Left lung (tissue), 10 donors: ENCODE measurements around the gene DTNB. TPM values are rescaled to one million over a fixed set of nuclear protein-coding genes. Genes with fewer than 3 reads are reported as not detected.

ENCODE experiments used
- ATAC-seq: fragments of 200-7000 bp; cut with Tn5 transposase; one replicate; pipeline ENCODE4 v1.9.1; 2020; ENCODE audit warnings: moderate library complexity
- DNase-seq, 4 donors: peaks; one replicate each; pipeline ENCODE4 v3.0.0-alpha.2; 2013 to 2020
- H3K27ac ChIP-seq, 2 donors: fragments of 200-600 bp; sonication (generic) in 1 of 2; one replicate each; pipeline versions ENCODE4 v1.5.0 to v1.8.0; 2020 to 2021
- H3K27me3 ChIP-seq, 2 donors: fragments of 200-600 bp; sonication (generic) in 1 of 2; one replicate each; pipeline versions ENCODE4 v1.5.0 to v1.8.0; 2020 to 2021
- H3K36me3 ChIP-seq, 2 donors: fragments of 200-600 bp; sonication (generic) in 1 of 2; one replicate each; pipeline versions ENCODE4 v1.5.0 to v1.8.0; 2020 to 2021
- H3K4me1 ChIP-seq, 2 donors: fragments of 200-600 bp; one replicate each; pipeline ENCODE4 v1.8.0; 2021
- H3K4me3 ChIP-seq, 2 donors: fragments of 200-600 bp; sonication (generic) in 1 of 2; one replicate each; pipeline versions ENCODE4 v1.5.0 to v1.8.0; 2020 to 2021; ENCODE audit warnings: mild to moderate bottlenecking in 1 of 2
- H3K9me3 ChIP-seq, 2 donors: fragments of 200-600 bp; sonication (generic) in 1 of 2; one replicate each; pipeline versions ENCODE4 v1.5.0 to v1.8.0; 2020 to 2021
- intact Hi-C, 2 donors: fragments of 100-400 bp; cut with DNase I; formaldehyde crosslinking; loops; one replicate each; pipeline versions ENCODE4 v1.11.2 to v1.14.2; 2022
- polyA plus RNA-seq, 6 donors: library from polyadenylated mRNA; unstranded; fragments of 120-200 nt; gene quantifications; one replicate each; pipeline ENCODE4 v1.2.1, GENCODE V29; 2013; ENCODE audit not compliant: insufficient read length in 6 of 6
- total RNA-seq, 2 donors: library from RNA; stranded (reverse); fragmentation: NEBNext Ultra II Directional; extraction: Animal tissue kit (Norgen Biotek cat#: 25700); gene quantifications; one replicate each; pipeline ENCODE4 v1.2.1, GENCODE V29; 2021
- TF ChIP-seq, protein P1 (sequence below), 2 donors: fragments of 200-600 bp; sonication (generic) in 1 of 2; IDR thresholded peaks; one replicate each; pipeline versions ENCODE4 v1.5.0 to v1.8.0; 2021; ENCODE audit warnings: antibody characterized with exemption in 2 of 2
- donor health status: DM: no; HTN: yes; CAD: no.
- donor health status: DM: no; HTN: no; CAD: no.

Gene DTNB
- total and polyA plus RNA-seq, 8 donors, result 17.6 to 32.5 (median 29.5) TPM

DNA sequence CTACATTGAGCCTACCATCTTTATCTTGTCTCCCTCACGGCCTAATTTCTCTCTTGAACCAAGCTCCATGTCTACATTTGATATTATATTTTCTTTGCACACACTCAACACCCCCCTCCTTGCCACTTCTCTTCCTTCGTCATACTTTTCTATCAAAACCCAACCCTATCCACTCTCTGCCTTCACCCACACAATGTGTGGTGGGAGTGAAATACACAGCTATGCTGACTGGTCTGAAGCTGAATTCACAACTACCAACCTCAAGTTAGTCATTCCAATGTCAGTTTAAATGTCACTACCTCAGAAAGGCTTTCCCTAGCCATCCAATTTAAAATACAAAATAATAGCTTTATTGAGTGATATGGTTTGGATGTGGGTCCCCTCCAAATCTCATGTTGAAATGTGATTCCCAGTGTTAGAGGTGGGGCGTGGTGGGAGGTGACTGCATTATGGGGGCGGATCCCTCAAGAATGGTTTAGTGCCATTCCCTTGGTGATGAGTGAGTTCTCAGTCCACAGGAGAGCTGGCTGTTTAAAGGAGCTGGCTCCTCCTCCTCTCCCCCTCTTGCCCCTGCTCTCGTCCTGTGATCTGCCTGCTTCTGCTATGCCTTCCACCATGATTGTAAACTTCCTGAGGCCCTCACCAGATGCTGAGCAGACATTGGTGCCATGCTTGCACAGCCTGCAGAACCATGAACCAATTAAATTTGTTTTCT is 112.1 kb downstream of the DTNB start:
- H3K27me3 ChIP-seq, result no peaks in the 10 kb centered on the region
- intact Hi-C loops, result no loop called here
- no peaks in the 10 kb centered on the region for H3K9me3 ChIP-seq
- no peak overlapping the region for H3K4me3 ChIP-seq
- H3K4me1 ChIP-seq, result peaks cover 0 to 26% of the 10 kb centered on the region in 2 donors
- no peaks in the 10 kb centered on the region for H3K36me3 ChIP-seq
- H3K27ac ChIP-seq, result no peak overlapping the region
- DNase-seq, result no peak
- TF ChIP-seq, protein P1, sequence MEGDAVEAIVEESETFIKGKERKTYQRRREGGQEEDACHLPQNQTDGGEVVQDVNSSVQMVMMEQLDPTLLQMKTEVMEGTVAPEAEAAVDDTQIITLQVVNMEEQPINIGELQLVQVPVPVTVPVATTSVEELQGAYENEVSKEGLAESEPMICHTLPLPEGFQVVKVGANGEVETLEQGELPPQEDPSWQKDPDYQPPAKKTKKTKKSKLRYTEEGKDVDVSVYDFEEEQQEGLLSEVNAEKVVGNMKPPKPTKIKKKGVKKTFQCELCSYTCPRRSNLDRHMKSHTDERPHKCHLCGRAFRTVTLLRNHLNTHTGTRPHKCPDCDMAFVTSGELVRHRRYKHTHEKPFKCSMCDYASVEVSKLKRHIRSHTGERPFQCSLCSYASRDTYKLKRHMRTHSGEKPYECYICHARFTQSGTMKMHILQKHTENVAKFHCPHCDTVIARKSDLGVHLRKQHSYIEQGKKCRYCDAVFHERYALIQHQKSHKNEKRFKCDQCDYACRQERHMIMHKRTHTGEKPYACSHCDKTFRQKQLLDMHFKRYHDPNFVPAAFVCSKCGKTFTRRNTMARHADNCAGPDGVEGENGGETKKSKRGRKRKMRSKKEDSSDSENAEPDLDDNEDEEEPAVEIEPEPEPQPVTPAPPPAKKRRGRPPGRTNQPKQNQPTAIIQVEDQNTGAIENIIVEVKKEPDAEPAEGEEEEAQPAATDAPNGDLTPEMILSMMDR (IDR thresholded peaks at IDR 0.05), result no peak
- ATAC-seq, result no peak

- Histone ChIP-seq H3K4me3 (no peak overlapping the region), H3K27ac (peak overlapping the region in 1 of 2 donors; percentile 70), H3K27me3 (no peaks in the 10 kb centered on the region), H3K9me3 (no peaks in the 10 kb centered on the region), H3K4me1 (peaks cover 0 to 22% of the 10 kb centered on the region in 2 donors), H3K36me3 (no peaks in the 10 kb centered on the region)
- DNase-seq (no peak), ATAC-seq (no peak)
- intact Hi-C loops, result no loop called here
- TF ChIP-seq, protein P1 (IDR thresholded peaks at IDR 0.05), result no peak
These were observed 114.2 kb downstream of the DTNB start for GRCh38 chr2:25559148-25559547.

DNA sequence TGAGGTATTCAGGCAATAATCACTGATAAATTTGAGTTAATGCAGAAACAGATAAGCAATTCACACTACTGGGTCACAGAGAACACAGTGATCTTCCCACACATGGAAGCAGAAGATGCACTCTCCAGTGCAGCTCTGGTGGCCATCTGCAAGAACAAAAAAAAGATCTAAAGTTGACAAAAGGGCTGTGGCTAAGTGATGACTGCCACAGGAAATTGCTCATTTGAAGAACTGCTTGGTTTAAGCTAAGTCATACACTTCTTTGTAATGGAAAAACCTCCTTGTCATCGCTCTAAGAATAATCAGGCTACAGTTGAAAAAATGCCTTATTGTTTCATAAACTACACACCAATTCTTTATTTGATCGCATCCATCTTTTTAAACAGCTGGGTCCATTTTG is 115.1 kb downstream of the DTNB start:
- Histone ChIP-seq H3K4me3 (no peak overlapping the region), H3K36me3 (no peaks in the 10 kb centered on the region), H3K4me1 (peaks cover 0 to 22% of the 10 kb centered on the region in 2 donors), H3K9me3 (no peaks in the 10 kb centered on the region), H3K27me3 (no peaks in the 10 kb centered on the region), H3K27ac (peak overlapping the region in 1 of 2 donors; percentile 70)
- DNase-seq (no peak), ATAC-seq (peak; percentile 66)
- TF ChIP-seq, protein P1 (IDR thresholded peaks at IDR 0.05), result no peak
- intact Hi-C loops, result no loop called here

DNA sequence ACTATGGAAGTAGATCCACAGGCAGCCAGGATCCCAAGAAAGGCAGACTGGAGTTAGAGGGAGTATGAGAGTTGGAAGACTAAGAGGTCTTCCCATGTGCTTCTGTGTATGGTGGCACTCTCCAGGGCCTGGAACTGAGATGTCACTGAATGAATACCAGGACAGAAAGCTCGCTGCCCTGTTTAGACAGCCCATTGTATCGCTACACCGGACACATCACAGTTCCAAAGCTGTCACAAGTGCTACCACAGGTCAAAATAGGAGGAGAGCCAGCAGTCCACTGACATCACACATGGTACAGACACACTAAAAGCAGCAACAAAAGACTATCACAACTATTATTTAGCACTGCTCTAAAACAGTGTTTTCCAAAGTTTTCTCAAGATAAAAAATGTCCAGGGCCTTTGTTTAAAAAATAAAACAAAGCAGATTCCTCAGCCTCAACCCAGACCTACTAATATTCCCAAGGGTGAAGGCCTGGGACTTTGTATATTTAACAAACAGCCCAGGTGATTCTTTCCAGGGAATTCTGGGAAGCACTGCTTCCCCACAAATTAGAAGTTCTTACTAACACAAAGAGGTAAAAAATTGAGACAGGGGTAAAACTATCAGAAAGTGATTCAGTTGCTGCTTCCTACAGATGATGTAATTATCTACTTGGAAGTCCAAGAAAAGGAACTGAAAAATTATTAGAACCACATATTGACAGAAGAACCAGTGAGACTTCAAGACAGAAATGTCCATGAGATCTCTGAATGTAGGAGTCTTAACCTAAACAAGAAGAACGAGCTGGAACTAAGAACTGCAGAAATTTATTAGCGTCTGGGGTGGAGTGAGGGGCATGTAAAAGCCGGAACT is 116.0 kb downstream of the DTNB start:
- intact Hi-C loops, result no loop called here
- H3K36me3 ChIP-seq, result no peaks in the 10 kb centered on the region
- no peak overlapping the region for H3K4me3 ChIP-seq
- DNase-seq, result no peak
- peak overlapping the region in 1 of 2 donors; percentile 70 for H3K27ac ChIP-seq
- no peaks in the 10 kb centered on the region for H3K27me3 ChIP-seq
- TF ChIP-seq, protein P1 (IDR thresholded peaks at IDR 0.05), result no peak
- ATAC-seq, result no peak
- peaks cover 0 to 22% of the 10 kb centered on the region in 2 donors for H3K4me1 ChIP-seq
- H3K9me3 ChIP-seq, result no peaks in the 10 kb centered on the region

DNA sequence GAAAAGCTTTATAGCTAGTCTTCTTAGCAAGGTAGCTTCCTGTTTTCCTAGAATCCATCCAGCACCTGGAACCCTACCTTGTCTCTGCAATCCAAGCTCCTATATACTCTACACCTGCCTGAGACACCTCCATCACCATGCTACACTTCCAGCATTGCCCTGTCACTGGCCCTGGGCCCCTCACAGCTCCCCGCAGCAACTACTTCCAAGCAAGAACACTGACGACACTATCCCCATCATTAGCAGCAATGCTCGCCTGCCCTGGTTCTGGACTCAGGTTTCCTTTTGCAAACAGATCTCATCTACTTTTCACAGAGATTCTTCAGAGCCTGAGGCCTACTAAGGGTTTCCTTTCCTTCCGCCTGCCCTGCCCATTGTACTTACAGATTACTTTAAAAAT is 121.1 kb downstream of the DTNB start:
- H3K4me1 ChIP-seq, result peaks cover 0 to 4% of the 10 kb centered on the region in 2 donors
- no peak overlapping the region for H3K27ac ChIP-seq
- no peaks in the 10 kb centered on the region for H3K27me3 ChIP-seq
- no peak for ATAC-seq
- no peaks in the 10 kb centered on the region for H3K36me3 ChIP-seq
- no peak overlapping the region for H3K4me3 ChIP-seq
- TF ChIP-seq, protein P1 (IDR thresholded peaks at IDR 0.05), result no peak
- DNase-seq, result no peak
- intact Hi-C loops, result no loop called here
- no peaks in the 10 kb centered on the region for H3K9me3 ChIP-seq
